Endothelial cell of umbilical vein (primary cell): ENCODE measurements around the gene THAP4. TPM values are rescaled to one million over a fixed set of nuclear protein-coding genes. Genes with fewer than 3 reads are reported as not detected.

Experiments used
- BruUV-seq: library from RNA; stranded (reverse); fragments of 400-500 nt; replicated peaks from 2 replicates; lab custom pipeline; 2021; lab: Mats Ljungman, UMichigan
- CTCF ChIA-PET: fragments of 300-600, 350-600 bp; sonication (Branson Sonifier 250); formaldehyde crosslinking; loops from one replicate; lab custom pipeline; 2021; ENCODE audit warnings: antibody characterized with exemption, inconsistent platforms; lab: Charles Lee
- POLR2A ChIA-PET: fragments of 300-600, 350-600 bp; sonication (Branson Sonifier 250); formaldehyde crosslinking; loops from one replicate; lab custom pipeline; 2021; ENCODE audit warnings: antibody characterized with exemption, inconsistent platforms; lab: Charles Lee
- DNase-seq: peaks from one replicate; pipeline ENCODE4 v3.0.0-alpha.2; 2011; ENCODE audit warnings: low read depth, low spot score
- FAIRE-seq: peaks from 2 replicates; lab custom pipeline; 2011; peaks lifted over from hg19 to GRCh38; lab: Jason Lieb, UNC
- H2AFZ ChIP-seq: 2 replicates; pipeline ENCODE4 v1.6.0; 2012; ENCODE audit warnings: low read depth, low read length, control low read depth, inconsistent platforms
- H3K27ac ChIP-seq: 2 replicates; pipeline ENCODE4 v1.5.1; 2011; ENCODE audit warnings: low read depth, mild to moderate bottlenecking, control low read depth, low read length, moderate library complexity; ENCODE audit not compliant: insufficient read depth
- H3K27me3 ChIP-seq, 2 experiments: 2 replicates each; pipeline versions ENCODE4 v1.6.0 to v1.6.1; 2011; ENCODE audit warnings: low read length in 2 of 2, mixed read lengths in 1 of 2; ENCODE audit not compliant: control insufficient read depth in 2 of 2, insufficient read depth in 2 of 2
- H3K36me3 ChIP-seq, 2 experiments: 2 replicates in 1 of 2; 3 replicates in 1 of 2; pipeline ENCODE4 v1.5.1; 2011; ENCODE audit warnings: low read length in 2 of 2, mild to moderate bottlenecking in 1 of 2, moderate library complexity in 1 of 2; ENCODE audit not compliant: control insufficient read depth in 2 of 2, insufficient read depth in 2 of 2; ENCODE audit errors: extremely low read depth in 1 of 2
- H3K4me1 ChIP-seq: 3 replicates; pipeline ENCODE4 v1.5.1; 2011; ENCODE audit warnings: mild to moderate bottlenecking, low read length; ENCODE audit not compliant: control insufficient read depth, insufficient read depth; ENCODE audit errors: extremely low read depth
- H3K4me2 ChIP-seq: 2 replicates; pipeline ENCODE4 v1.6.1; 2011; ENCODE audit warnings: low read length, control low read depth, mixed read lengths; ENCODE audit not compliant: insufficient read depth
- H3K4me3 ChIP-seq, 3 experiments: fragments of 200-600 bp in 1 of 3; sonication (generic), shearing (Covaris generic) in 1 of 3; replicated peaks in 1 of 3; 2 replicates each; pipeline ENCODE4 v1.5.1; 2011 to 2016; ENCODE audit warnings: control low read depth in 3 of 3, low read length in 3 of 3, mild to moderate bottlenecking in 2 of 3, inconsistent platforms in 1 of 3, low read depth in 1 of 3, moderate library complexity in 1 of 3; ENCODE audit not compliant: insufficient read depth in 1 of 3
- H3K79me2 ChIP-seq: 2 replicates; pipeline ENCODE4 v1.6.0; 2012; ENCODE audit warnings: low read length, inconsistent platforms; ENCODE audit not compliant: control insufficient read depth, insufficient read depth
- H3K9ac ChIP-seq: replicated peaks from 2 replicates; pipeline ENCODE3; 2011; ENCODE audit warnings: low read length, control low read depth; ENCODE audit not compliant: insufficient read depth; ENCODE audit errors: extremely low read depth
- H3K9me1 ChIP-seq: replicated peaks from 3 replicates; pipeline ENCODE4 v1.6.0; 2011; ENCODE audit warnings: mild to moderate bottlenecking, low read length; ENCODE audit not compliant: control insufficient read depth, insufficient read depth; ENCODE audit errors: extremely low read depth
- H3K9me3 ChIP-seq: replicated peaks from 2 replicates; pipeline ENCODE4 v1.5.1; 2012; ENCODE audit warnings: low read length, inconsistent platforms; ENCODE audit not compliant: control insufficient read depth, insufficient read depth
- H4K20me1 ChIP-seq: replicated peaks from 2 replicates; pipeline ENCODE3; 2011; ENCODE audit warnings: mild to moderate bottlenecking, low read length; ENCODE audit not compliant: control insufficient read depth, insufficient read depth; ENCODE audit errors: extremely low read depth
- CTCF ChIP-seq, 2 donors: IDR thresholded peaks; 1 replicate in 1 of 2; 2 replicates in 1 of 2; pipeline ENCODE4 v1.5.1; 2011; ENCODE audit warnings: low read length in 2 of 2, mild to moderate bottlenecking in 2 of 2, moderate library complexity in 2 of 2, control low read depth in 1 of 2, inconsistent platforms in 1 of 2, low read depth in 1 of 2; ENCODE audit not compliant: insufficient read depth in 1 of 2; ENCODE audit errors: extremely low read depth in 1 of 2
- EZH2 ChIP-seq: IDR thresholded peaks from 2 replicates; pipeline ENCODE4 v1.6.1; 2012; ENCODE audit warnings: borderline replicate concordance, low read depth, mild to moderate bottlenecking, moderate library complexity, low read length, inconsistent platforms; ENCODE audit not compliant: severe bottlenecking
- FOS ChIP-seq: IDR thresholded peaks from 2 replicates; pipeline ENCODE4 v1.6.1; 2011; ENCODE audit warnings: mild to moderate bottlenecking, low read length, moderate library complexity, borderline replicate concordance; ENCODE audit not compliant: insufficient read depth
- GATA2 ChIP-seq: IDR thresholded peaks from 2 replicates; pipeline ENCODE4 v1.7.0; 2011; ENCODE audit warnings: low read depth, mild to moderate bottlenecking, moderate library complexity, mixed read lengths, low read length; ENCODE audit not compliant: insufficient read length, insufficient read depth
- JUN ChIP-seq: IDR thresholded peaks from 2 replicates; pipeline ENCODE4 v1.6.1; 2011; ENCODE audit warnings: borderline replicate concordance, low read depth; ENCODE audit not compliant: insufficient read length, insufficient read depth
- MAX ChIP-seq: IDR thresholded peaks from 2 replicates; pipeline ENCODE4 v1.6.1; 2011; ENCODE audit not compliant: insufficient read depth, insufficient read length
- MYC ChIP-seq: IDR thresholded peaks from one replicate; pipeline ENCODE4 v1.6.1; 2011; ENCODE audit warnings: mild to moderate bottlenecking, low read depth, low read length
- POLR2A ChIP-seq: IDR thresholded peaks from 2 replicates; pipeline ENCODE4 v1.6.1; 2012; ENCODE audit warnings: low read depth, mild to moderate bottlenecking, control low read depth, low read length
- POLR2AphosphoS5 ChIP-seq: IDR thresholded peaks from 2 replicates; pipeline ENCODE4 v1.6.1; 2012; ENCODE audit warnings: low read depth, mild to moderate bottlenecking, control low read depth, low read length, moderate library complexity; ENCODE audit not compliant: insufficient read depth
- dilution Hi-C: fragments of 300-500 bp; cut with MboI; formaldehyde crosslinking; loops from one replicate; pipeline ENCODE4 v1.15.0; 2019; ENCODE audit warnings: low sequenced_read_pairs; ENCODE audit not compliant: extremely low pct_ligation_motif_present
- intact Hi-C: fragments of 100-400 bp; cut with micrococcal nuclease; formaldehyde crosslinking; loops from one replicate; pipeline ENCODE4 v1.10.0; 2022
- polyA plus RNA-seq, 4 experiments: library from polyadenylated mRNA; depleted of rRNA in 3 of 4; stranded (reverse) in 3 of 4; unstranded in 1 of 4; fragments of >200 nt; gene quantifications; 2 replicates each; pipeline versions ENCODE4 v1.2.1 to v1.2.3, GENCODE V29; 2011 to 2012; ENCODE audit warnings: missing spikeins in 1 of 4
- total RNA-seq: library from RNA; stranded (reverse); gene quantifications from 2 replicates; pipeline ENCODE4 v1.2.3, GENCODE V29; 2021

THAP4 gene
- total and polyA plus RNA-seq, 2 donors (not counting 3 experiments of a cell fraction or from before 2014, with no cell fraction given), result 45.4 to 47.4 TPM

GRCh38 chr2:241611062-241611461, 25.9 kb downstream of the THAP4 start:
- H3K36me3 ChIP-seq, result peaks cover 0 to 3% of the 10 kb centered on the region in 2 experiments
- CTCF ChIA-PET, result interaction anchor here (1.4 kb wide), 1 partner anchor 27 kb away, joined by 4 read pairs; the partner anchor contains the start of gene ATG4B
- no peak overlapping the region for H3K9ac ChIP-seq
- H3K9me3 ChIP-seq, result no peaks in the 10 kb centered on the region
- POLR2A ChIA-PET, result no interaction called here
- H3K79me2 ChIP-seq, result peaks cover 15% of the 10 kb centered on the region
- BruUV-seq, result no TSS peak
- intact Hi-C loops, result loop anchor here (2.0 kb wide), 1 partner anchor 52 kb away; the partner anchor contains the start of gene BOK
- H4K20me1 ChIP-seq, result no peaks in the 10 kb centered on the region
- dilution Hi-C loops, result no loop called here
- no peak overlapping the region for H3K4me3 ChIP-seq
- no peak for DNase-seq
- FAIRE-seq, result no peak
- H3K4me2 ChIP-seq, result no peak overlapping the region
- no peaks in the 10 kb centered on the region for H3K27me3 ChIP-seq
- H3K9me1 ChIP-seq, result no peaks in the 10 kb centered on the region
- H3K27ac ChIP-seq, result no peak overlapping the region
- TF ChIP-seq POLR2A, result no peak
- TF ChIP-seq CTCF (IDR thresholded peaks at IDR 0.05; ENCODE audit: extremely low read depth in 1 of 2, insufficient read depth in 1 of 2, low read depth in 1 of 2, low read length in 2 of 2), result no peak
- no peak for TF ChIP-seq FOS
- TF ChIP-seq MAX, result no peak
- no peak for TF ChIP-seq JUN
- TF ChIP-seq EZH2, result no peak
- TF ChIP-seq GATA2, result no peak
- no peak for TF ChIP-seq POLR2AphosphoS5
- TF ChIP-seq MYC, result no peak
- peaks cover 5% of the 10 kb centered on the region for H3K4me1 ChIP-seq
- no peak overlapping the region for H2AFZ ChIP-seq
